GM12873 (cell line): Measurements from ENCODE around the gene VDR.

Experiments
- TF ChIP-seq, protein P1 (sequence below): IDR thresholded peaks from 2 replicates; pipeline ENCODE4 v1.5.1; 2012; ENCODE audit warnings: low read depth, mild to moderate bottlenecking, moderate library complexity, low read length, control low read depth; ENCODE audit not compliant: insufficient read depth; ENCODE audit errors: missing control alignments

Gene VDR

DNA sequence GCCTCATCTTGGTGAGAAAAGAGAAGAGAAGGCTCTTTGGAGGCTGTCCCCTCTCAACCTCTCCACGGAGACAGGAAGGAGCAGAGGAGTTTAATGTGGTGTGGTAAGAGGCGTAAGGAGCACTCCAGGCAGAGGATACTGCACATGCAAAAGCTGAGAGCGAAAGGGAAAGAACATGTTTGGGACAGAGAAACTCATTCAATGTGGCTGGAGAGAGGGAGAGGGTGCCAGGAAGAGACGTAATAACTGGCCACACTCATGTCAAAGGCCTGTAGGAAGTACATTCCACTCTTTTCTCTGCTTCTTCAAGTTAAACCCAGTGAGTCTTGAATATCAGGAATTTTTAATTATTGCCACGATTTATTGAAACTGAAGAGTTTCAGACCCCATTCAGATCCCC, 12.0 kb downstream of the VDR start:
- TF ChIP-seq, protein P1, sequence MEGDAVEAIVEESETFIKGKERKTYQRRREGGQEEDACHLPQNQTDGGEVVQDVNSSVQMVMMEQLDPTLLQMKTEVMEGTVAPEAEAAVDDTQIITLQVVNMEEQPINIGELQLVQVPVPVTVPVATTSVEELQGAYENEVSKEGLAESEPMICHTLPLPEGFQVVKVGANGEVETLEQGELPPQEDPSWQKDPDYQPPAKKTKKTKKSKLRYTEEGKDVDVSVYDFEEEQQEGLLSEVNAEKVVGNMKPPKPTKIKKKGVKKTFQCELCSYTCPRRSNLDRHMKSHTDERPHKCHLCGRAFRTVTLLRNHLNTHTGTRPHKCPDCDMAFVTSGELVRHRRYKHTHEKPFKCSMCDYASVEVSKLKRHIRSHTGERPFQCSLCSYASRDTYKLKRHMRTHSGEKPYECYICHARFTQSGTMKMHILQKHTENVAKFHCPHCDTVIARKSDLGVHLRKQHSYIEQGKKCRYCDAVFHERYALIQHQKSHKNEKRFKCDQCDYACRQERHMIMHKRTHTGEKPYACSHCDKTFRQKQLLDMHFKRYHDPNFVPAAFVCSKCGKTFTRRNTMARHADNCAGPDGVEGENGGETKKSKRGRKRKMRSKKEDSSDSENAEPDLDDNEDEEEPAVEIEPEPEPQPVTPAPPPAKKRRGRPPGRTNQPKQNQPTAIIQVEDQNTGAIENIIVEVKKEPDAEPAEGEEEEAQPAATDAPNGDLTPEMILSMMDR: no peak

GRCh38 chr12:47891356-47891755, 13.4 kb downstream of the VDR start:
- TF ChIP-seq, protein P1: no peak

DNA sequence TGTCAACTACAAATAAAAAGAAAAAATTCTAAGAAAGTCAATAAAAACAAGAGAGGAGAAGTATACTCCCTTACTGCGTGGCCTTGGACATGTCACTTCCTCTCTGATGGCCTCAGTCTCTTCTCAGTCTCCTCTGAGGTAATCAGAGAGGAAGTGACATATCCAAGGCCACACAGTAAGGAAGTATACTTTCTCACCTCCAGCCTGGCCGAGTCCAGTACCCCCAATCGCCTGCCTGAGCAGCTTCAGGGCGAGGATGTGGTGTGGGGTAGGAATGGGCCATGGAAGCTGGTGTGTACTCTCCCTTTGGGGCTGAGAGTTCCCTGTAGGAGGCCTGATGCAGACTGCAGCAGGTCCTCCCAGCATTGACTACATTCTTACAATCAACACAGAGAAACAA, 15.8 kb downstream of the VDR start:
- TF ChIP-seq, protein P1: no peak

DNA sequence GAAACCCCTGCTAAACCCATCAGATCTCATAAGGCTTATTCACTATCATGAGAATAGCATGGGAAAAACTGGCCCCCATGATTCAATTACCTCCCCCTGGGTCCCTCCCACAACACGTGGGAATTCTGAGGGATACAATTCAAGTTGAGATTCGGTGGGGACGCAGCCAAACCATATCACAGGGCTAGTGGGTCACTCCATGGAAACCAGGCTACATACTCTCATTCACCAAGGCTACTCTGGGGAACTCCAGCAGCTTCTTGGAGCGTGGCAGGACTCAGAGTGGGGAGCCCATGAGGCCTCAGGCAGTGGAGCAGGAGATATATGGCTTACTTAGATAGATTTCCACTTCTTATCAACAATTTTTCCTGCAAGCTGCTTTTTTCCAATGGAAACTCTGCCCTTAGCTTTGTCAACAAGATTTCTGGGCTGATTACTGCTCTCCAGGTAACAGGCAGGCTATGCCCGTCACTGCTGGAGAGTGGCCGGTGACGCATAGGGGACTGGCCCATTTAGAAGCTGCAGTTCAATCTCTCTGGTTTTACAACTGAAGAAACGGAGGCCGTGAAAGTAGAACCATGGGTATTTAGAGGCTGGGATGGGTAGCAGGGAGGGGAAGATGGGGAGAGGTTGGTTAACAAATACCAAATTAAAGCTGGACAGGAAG, 16.5 kb downstream of the VDR start:
- TF ChIP-seq, protein P1: no peak

DNA sequence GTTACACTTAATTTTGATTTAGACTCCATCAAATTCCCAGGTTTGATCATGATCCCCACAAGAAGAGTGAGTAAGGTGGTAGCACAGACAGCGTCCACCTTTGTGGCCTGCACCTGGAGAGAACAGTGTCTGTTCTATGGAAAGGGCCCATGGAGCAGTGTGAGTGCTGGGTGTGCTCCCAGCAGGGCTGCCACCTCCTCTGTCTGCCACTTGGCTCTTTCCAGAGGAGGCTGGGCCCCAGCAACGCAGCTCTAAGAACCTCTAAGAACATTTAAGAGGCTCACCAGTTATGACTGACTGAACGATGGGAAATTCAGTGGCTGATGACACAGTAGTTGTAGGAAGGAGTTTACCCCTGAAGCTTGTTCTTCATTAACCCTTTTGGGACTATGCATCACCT, 17.3 kb downstream of the VDR start:
- TF ChIP-seq, protein P1: no peak

DNA sequence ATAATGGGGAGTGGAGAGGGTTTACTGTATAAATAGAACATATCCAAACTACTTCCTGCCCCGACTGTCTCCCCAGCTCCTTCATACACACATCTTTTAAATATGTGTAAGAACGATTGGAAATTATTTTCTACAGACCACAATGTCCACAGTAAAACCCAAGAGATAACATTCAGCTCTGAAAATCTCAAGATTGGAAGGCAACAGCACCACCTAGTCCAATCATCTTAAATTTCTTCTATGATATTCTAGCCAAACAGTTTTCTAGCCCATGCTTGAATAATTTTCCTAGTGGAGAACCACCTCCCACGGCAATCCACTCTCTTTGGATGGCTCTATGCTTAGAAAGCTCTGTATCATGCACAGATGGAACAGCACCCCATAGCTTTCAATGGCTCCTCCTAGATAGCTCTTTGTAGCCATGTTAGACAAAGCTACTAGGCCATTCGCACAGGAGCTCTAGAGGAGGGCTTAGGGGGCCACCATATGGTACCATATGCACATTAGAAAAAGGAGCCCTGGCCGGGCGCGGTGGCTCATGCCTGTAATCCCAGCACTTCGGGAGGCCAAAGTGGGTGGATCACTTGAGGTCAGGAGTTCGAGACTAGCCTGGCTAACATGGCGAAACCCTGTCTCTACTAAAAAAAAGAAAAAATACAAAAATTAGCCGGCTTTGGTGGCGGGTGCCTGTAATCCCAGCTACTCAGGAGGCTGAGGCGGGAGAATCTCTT, 18.1 kb downstream of the VDR start:
- TF ChIP-seq, protein P1: no peak

GRCh38 chr12:47885566-47885965, 19.2 kb downstream of the VDR start:
- TF ChIP-seq, protein P1: no peak
